Nucleus accumbens (tissue), 56 donors: ENCODE data around the gene CTSD.
A peak's percentile ranks its signal among the peaks of the same experiment; 100 is the strongest.
"Not testable (repeated sequence)": the region's sequence is repeated elsewhere in the genome, so short reads cannot be mapped to it uniquely, and the experiment has no call there.

ENCODE experiments used
- DNase-seq, 56 donors: peaks; one replicate each; lab custom pipeline; 2025; lab: John Stamatoyannopoulos, UW

Gene CTSD

GRCh38 chr11:1771273-1771672, 7.5 kb upstream of the CTSD start:
- DNase-seq: no peak

GRCh38 chr11:1770528-1770927, 6.8 kb upstream of the CTSD start:
- DNase-seq: no peak

- no peak for DNase-seq
Observed at GRCh38 chr11:1770061-1770460, 6.3 kb upstream of the CTSD start.

- DNase-seq: not testable (repeated sequence)
Observed at GRCh38 chr11:1769304-1769936, 5.7 kb upstream of the CTSD start.

- no peak for DNase-seq
Observed at GRCh38 chr11:1768141-1768469, 4.4 kb upstream of the CTSD start.

- DNase-seq: no peak
Observed at GRCh38 chr11:1767399-1768140, 3.8 kb upstream of the CTSD start.

- DNase-seq: no peak
Observed at GRCh38 chr11:1766719-1767398, 3.1 kb upstream of the CTSD start.

GRCh38 chr11:1765871-1766718, 2.4 kb upstream of the CTSD start:
- DNase-seq: no peak

- no peak for DNase-seq
Observed at GRCh38 chr11:1763336-1763795, 361 bp downstream of the CTSD start.

- DNase-seq: no peak
Observed at GRCh38 chr11:1762537-1763302, 1.0 kb downstream of the CTSD start.

GRCh38 chr11:1761857-1762536, 1.7 kb downstream of the CTSD start:
- DNase-seq: no peak

GRCh38 chr11:1761110-1761856, 2.4 kb downstream of the CTSD start:
- DNase-seq: no peak

GRCh38 chr11:1760351-1761109, 3.2 kb downstream of the CTSD start:
- peak in 52 of 56 donors; percentile 32 to 95 (median 74) for DNase-seq

GRCh38 chr11:1759851-1760220, 3.9 kb downstream of the CTSD start:
- DNase-seq: no peak

- no peak for DNase-seq
Observed at GRCh38 chr11:1759151-1759850, 4.4 kb downstream of the CTSD start.

- no peak for DNase-seq
Observed at GRCh38 chr11:1758611-1759150, 5.0 kb downstream of the CTSD start.
